HG03520 (cell line): ENCODE measurements around the gene AP4M1.

Source experiments
- ATAC-seq: cut with Tn5 transposase; IDR thresholded peaks from one replicate; pipeline ENCODE4 v1.9.1; 2021; ENCODE audit warnings: mild to moderate bottlenecking, moderate library complexity; ENCODE audit not compliant: unreplicated experiment

The AP4M1 gene

DNA sequence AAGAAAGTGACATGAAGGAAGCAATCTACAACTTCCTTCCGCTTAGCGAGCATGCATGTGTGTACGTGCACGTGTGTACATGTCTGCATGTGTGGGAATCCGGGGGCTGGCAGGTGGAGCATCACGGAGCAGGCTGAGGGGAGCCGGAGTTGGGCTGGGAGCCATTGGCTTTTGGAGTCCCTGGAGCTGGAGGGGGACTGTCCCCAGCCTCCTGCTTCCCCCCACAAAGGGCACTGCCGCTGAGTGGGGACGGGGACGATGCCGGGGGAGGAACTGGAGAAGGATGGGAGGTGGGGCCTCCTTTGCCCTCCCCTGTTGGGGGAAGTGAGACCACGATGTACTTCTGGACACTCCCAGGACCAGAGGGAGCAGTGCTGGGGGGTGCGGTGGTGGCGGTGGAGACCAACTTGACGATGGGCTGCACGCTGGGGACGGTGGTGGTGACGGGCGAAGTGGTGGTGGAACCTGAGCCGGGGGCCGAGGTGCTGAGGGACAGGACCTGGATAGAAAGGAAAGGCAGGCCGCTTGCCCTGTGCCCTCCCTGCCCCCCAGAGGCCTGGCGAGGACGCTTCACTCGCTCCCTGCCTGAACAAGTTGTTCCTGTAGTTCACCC is 5.8 kb downstream of the AP4M1 start:
- ATAC-seq = no peak

DNA sequence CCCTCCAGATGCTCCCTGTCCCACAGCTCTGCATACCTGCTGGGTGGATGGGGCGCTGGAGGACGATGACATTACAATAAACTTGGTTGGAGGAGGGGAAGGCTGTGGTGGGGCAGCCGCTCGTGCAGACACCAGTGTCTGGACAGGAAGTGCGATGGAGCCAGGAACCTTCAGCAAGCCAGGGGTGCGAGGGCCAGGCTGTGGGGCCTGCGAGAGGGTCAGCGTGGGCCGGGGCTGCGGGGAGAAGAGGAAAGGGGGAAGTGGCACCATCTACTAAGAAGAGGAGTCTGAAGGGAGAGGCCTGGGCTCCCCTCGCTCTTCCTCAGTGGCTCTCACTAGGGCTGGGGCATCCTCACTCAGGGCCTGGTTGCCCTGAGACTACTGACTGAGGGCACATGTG is 6.4 kb downstream of the AP4M1 start:
- no peak for ATAC-seq

DNA sequence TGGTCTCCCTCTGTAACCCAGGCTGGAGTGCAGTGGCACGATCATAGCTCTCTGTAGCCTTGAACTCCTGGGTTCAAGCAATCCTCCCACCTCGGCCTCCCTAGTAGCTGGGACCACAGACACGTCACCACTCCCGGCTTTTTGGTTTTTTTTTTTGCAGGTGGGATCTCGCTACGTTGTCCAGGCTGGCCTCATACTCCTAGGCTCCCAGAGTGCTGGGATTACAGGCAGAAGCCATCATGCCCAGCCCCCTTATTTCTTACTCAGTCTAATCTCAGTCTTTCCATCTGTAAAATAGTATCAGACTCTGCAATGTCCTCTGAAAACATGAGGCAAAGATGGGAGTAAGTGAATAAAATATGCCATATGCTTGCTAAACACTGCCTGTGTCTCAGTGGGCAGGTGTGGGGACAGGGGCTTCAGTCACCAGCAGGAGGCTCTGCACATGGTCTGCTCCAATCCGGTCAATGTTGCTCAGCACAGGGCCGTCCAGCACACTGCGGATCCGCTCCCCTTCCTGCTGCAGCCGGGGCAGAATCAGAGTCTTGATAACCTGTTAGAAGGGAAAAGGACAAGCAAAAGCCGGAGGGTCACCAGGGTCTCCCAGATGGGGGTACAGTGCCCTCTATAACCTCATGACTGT is 8.2 kb downstream of the AP4M1 start:
- no peak for ATAC-seq

DNA sequence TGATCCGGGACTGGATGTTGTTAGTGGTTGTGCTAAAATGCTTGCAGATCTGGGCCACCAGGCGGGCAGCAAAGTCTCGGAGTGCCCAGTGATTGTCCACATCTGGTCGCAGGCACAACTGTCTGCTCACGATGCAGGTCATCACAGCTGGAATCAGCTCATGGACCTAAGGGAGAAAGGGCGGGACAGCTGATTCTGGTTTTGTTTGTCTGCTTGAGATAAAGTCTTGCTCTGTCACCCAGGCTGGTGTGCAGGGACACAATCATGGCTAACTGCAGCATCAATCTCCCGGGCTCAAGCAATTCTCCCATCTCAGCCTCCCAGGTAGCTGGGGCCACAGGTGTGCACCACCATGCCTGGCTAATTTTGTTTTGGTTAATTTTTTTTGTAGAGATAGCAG is 9.7 kb downstream of the AP4M1 start:
- ATAC-seq = no peak

DNA sequence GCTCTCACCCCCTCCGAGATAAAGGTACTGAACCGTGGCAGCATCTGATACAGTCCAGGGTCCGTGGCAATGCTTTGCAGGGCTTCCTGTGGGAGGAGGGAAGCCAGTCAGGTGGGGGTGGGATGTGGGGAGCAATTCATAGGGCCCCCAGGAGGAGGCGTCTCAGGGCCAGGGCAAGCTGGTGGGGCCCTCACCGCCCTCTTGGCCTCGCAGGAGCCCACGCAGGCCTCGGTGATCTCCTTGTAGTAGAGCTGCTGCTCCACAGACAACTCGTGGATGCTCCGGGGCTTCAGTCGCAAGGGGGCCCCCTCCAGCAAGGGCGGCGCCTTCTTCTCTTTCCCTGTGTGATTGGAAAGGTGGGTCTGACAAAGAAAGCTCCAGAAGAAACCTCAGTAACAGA is 10.5 kb downstream of the AP4M1 start:
- ATAC-seq = no peak

DNA sequence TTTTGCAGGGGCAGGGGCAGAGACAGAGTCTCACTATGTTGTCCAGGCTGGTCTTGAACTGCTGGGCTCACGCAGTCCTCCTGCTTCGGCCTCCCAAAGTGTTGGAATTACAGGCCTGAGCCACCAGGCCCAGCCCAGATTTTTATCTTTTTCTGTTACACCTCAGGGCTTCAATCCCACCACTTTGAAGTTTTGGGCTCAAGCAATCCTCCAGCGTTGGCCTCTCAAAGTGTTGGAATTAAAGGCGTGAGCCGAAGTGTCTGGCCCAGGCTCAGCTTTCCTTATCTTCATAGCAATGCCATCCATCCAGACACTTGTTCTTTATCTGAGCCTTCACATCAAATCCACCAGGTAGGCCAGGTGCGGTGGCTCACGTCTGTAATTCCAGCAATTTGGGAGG is 13.6 kb downstream of the AP4M1 start:
- ATAC-seq = no peak

DNA sequence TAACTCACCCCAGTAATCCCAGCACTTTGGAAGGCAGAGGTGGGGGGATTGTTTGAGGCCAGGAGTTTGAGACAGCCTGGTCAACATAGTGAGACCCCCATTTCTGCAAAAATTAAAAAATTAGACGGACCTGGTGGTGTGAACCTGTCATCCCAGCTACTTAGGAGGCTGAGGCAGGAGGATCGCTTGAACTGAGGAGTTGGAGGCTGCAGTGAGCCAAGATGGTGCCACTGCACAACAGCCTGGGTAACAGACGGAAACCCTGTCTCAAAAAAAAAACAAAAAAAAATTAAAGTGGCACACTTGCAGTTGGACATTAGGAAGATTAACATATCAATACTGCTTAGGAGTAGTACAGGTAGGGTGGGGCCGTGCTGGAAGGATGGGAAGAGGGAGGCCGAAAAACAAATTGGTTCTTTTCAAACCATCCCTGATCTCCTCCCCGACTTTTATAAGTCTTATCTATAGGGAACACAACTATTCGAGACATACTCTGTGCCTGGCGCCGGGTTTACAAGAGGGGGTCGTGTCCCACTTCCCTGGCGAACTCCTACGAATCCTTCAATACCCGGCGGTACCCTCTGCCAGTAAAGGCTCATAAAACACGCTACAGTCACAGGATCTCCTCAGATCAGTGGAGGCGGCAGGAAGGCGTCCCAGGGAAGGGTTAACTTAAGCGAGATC is 17.1 kb downstream of the AP4M1 start:
- no peak for ATAC-seq

DNA sequence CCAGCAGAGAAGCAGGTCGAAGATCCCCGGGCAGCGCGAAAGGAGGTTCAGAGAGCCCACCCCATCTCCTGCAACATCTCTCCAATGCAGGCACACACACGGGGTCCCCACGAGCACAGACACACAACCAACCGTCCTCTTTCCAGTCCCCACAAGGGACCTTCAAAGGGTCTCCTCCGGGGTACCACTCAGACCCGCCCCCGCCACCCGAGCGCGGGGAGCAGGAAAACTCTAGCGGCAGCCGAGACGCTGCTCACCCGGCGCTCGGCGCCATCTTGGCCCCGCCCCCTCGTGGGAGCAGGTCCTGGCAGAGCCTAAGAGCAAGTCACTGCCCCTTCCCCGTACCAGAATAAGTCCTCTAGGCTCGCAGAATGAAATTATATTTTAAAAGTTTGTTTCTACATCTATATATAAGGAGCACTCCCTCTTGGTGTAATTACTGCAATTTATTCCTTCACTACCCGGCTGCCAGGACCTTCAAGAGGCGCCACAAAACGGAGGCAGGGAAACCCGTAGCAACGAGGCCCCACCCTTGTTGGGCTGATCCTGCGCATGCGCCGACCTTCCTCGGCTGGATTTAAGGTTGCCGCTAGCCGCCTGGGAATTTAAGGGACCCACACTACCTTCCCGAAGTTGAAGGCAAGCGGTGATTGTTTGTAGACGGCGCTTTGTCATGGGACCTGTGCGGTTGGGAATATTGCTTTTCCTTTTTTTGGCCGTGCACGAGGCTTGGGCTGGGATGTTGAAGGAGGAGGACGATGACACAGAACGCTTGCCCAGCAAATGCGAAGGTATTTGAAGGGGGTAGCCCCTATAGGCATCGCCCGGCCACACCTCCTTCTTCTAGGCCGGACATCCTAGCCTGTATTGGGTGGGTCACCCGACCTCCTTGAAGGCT is 17.9 kb downstream of the AP4M1 start, which contains the start of the genes CNPY4 and TAF6:
CNPY4 (plus strand) TSS at position 563 of the 898 bp plus-strand sequence; CDS start at position 674, 111 bp downstream.
TAF6 (minus strand) TSS at position 287 of the 898 bp plus-strand sequence. CDS start 5,149 bp downstream, outside the sequence.
- ATAC-seq = peak; percentile 66

DNA sequence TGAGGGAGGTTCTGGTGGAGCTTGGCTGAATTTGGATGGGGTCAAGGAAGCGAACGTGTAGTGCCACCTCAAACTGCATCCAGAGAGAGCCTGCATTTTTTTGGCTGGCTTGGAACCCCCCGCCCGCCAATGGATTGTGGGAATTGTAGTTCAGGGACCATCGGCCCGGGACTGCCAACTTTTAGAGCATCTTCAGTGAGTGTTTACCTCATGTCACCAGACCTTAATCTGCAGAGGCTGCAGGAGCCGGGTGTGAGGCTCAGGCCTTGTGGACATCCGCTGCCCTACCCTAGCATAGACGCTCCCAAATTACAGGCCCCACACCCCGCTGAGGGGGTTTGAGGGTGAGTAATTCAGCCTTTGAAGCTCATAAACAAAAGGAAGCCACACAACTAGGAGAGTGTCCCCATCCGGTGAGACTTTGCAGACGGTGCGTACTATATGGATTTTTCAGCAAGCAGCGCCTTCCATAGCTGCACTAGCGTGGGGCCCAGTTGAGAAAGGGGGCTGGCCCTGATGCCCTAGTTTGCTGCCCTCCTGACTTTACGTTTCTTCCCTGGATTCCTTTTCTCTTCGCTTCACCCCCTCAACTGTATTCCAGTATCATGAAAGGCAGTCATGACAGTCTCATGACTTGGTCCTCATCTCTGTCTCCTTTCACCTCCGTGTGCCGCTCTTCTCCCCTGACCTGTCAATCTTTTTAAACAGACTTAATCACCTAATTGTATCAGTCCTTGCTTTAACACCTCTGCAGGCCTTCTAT is 18.7 kb downstream of the AP4M1 start:
- ATAC-seq = peak; percentile 36

DNA sequence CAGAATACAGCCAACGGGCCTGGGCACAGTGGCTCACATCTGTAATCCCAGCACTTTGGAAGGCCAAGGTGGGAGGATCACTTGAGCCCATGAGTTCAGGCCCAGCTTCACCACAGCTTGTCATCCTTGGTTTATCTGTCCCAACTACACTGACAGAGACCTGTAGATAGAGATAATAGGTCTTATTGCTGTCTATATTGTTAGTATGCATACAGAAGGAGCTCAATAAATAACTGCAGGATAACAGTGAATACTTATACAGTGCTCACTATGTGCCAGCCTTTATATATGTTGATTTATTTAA is 19.2 kb downstream of the AP4M1 start:
- no peak for ATAC-seq

DNA sequence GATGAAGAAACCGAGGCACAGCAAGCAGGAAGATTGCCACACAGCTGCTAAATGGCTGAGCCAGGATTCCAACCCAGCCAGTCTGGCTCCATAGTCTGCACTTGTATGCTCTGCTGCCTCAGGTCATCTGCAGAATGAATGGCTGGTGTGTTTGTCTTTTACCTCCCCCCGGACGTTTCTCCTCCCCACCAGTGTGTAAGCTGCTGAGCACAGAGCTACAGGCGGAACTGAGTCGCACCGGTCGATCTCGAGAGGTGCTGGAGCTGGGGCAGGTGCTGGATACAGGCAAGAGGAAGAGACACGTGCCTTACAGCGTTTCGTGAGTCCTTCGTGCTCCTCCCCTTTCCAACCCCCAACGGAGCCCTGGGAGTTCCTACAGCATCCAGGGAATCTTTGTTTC is 20.6 kb downstream of the AP4M1 start:
- no peak for ATAC-seq

DNA sequence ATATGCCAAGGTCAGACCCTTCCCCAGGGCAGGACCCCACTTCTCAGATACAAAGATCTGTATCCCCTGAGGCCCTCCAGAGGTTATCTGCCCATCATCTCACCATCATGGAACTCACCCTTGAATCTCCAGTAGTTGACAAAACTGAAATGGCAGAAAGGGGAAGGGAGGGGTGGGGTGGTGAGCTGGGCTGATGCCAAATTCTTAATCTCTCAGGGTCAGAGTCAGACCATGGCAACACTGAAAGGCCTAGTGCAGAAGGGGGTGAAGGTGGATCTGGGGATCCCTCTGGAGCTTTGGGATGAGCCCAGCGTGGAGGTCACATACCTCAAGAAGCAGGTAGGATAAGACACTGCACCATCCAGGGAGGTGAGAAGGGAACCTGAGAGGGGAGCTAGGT is 21.1 kb downstream of the AP4M1 start:
- ATAC-seq = no peak

DNA sequence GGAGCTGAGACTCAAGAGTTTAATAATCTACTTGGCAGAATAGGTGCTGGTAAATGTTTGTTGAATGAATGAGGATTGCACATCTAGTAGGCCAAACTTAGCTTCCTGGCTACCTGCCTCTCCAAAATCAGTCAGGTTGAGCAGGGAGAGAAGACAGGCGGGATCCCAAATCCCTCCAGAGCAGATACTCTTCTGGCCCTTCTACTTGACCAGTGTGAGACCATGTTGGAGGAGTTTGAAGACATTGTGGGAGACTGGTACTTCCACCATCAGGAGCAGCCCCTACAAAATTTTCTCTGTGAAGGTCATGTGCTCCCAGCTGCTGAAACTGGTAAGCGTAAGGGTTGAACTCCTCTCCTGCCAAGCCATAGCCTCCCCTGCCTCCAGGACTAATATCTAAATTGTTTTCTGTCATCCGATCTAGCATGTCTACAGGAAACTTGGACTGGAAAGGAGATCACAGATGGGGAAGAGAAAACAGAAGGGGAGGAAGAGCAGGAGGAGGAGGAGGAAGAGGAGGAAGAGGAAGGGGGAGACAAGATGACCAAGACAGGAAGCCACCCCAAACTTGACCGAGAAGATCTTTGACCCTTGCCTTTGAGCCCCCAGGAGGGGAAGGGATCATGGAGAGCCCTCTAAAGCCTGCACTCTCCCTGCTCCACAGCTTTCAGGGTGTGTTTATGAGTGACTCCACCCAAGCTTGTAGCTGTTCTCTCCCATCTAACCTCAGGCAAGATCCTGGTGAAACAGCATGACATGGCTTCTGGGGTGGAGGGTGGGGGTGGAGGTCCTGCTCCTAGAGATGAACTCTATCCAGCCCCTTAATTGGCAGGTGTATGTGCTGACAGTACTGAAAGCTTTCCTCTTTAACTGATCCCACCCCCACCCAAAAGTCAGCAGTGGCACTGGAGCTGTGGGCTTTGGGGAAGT is 23.1 kb downstream of the AP4M1 start:
- ATAC-seq = no peak

DNA sequence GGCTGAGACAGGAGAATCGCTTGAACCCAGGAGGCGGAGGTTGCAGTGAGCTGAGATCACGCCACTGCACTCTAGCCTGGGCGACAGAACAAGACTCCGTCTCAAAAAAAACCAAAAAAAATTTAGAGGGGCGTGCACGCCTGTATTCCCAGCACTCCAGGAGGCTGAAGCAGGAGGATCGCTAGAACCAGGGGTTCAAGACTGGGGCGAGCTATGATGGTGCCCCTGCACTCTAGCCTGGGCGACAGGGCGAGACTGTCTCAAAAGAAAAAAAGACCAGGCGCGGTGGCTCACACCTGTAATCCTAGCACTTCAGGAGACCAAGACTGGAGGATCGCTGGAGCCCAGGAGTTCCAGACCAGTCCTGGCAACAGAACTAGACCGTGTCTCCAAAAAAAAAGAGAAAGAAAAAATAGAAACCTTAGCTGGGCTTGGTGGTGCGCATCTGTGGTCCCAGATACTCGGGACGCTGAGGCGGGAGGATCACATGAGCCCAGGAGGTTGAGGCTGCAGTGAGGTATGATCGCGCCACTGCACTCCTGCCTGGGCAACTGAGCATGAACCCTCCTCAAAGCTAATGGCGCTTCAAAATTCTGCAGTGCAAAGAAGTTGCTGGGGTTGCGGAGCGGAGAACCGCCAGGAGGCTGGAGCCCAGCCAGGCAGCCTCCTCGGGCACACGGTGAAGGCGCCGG is 24.9 kb downstream of the AP4M1 start:
- ATAC-seq = no peak

DNA sequence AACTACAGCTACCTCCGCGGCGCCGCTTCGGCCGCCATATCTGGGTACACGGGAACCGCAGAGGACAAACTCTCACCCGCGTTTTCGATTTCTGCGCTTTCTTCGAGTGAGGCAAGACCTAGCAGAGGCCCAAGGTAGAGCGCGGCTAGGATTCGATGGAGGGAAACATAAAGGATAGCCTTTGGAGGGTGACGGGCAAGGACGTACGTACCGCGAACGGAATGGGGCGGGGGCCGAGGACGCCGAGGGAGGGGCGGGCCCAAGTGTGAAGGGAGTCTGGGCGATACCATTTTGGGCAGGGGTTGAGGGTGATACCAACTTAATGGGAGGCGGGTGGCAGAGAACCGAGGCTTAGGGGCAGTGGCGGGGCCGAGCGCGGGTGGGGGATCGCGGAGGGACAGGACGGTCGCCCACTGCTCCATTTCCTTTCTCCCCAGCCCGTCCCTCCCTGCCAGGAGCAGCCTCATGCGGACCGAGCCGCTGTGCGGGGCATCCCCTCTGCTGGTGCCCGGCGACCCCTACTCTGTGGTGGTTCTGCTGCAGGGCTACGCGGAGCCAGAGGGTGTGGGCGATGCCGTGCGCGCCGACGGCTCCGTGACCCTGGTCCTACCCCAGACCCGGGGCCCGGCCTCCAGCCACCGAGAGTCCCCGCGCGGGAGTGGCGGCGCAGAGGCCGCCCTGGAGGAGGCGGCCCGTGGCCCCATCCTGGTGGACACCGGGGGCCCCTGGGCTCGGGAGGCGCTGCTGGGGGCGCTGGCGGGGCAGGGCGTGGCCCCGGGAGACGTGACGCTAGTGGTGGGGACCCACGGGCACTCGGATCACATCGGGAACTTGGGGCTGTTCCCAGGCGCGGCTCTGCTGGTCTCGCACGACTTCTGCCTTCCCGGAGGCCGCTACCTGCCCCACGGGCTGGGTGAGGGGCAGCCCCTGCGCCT is 25.8 kb downstream of the AP4M1 start, which contains the start of gene MBLAC1:
MBLAC1 (plus strand) TSS at position 37 of the 935 bp plus-strand sequence; CDS start at position 466, 429 bp downstream.
- peak; percentile 42 for ATAC-seq

DNA sequence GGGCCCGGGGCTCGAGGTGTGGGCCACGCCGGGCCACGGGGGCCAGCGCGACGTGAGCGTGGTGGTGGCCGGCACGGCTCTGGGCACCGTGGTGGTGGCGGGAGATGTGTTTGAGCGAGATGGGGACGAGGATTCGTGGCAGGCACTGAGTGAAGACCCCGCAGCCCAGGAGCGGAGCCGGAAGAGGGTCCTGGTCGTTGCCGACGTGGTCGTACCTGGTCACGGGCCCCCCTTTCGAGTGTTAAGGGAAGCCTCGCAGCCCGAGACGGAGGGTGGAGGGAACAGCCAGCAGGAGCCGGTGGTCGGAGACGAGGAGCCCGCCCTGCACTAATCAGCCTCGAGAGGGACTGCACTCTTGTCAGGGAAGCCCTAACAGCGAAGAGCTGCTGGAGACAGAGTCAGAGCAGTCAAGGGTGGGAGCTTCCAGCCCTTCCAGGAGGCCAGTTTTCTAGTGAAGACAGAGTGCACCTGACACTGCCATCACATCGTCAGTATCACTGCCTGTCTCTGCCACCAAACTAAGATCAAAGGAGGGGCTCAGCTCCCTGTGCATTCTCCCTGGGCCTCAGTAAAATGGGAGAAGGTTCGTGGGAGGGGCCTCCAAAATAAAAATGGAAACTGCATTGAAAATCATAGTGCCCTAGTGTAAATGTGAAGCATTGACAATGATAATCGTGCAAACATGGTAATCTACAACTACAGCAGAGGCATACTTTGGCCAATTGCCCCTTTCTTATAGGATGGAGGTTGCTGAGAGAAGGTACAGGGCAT is 26.6 kb downstream of the AP4M1 start:
- ATAC-seq = peak; percentile 4

DNA sequence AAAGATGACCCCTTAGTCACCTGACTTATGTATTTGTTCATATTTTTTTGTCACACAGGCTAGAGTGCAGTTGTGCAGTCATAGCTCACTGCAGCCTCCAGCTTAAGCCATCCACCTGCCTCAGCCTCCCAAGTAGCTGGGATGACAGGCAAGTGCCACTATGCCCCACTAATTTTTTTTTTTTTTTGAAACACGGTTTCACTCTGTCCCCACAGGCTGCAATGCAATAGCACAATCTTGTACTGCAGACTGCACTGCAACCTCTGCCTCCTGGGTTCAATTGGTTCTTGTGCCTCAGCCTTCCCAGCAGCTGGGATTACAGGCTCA is 27.2 kb downstream of the AP4M1 start:
- ATAC-seq = no peak
